ENCODE data around the gene MAP3K10. TPM values are rescaled to one million over a fixed set of nuclear protein-coding genes. Genes with fewer than 3 reads are reported as not detected.

MAP3K10 gene
- total and polyA plus RNA-seq, 2 of the 13 experiments (the other 11 are each of a cell fraction or from before 2014, with no cell fraction given), result 3.4 to 5.0 TPM

DNA sequence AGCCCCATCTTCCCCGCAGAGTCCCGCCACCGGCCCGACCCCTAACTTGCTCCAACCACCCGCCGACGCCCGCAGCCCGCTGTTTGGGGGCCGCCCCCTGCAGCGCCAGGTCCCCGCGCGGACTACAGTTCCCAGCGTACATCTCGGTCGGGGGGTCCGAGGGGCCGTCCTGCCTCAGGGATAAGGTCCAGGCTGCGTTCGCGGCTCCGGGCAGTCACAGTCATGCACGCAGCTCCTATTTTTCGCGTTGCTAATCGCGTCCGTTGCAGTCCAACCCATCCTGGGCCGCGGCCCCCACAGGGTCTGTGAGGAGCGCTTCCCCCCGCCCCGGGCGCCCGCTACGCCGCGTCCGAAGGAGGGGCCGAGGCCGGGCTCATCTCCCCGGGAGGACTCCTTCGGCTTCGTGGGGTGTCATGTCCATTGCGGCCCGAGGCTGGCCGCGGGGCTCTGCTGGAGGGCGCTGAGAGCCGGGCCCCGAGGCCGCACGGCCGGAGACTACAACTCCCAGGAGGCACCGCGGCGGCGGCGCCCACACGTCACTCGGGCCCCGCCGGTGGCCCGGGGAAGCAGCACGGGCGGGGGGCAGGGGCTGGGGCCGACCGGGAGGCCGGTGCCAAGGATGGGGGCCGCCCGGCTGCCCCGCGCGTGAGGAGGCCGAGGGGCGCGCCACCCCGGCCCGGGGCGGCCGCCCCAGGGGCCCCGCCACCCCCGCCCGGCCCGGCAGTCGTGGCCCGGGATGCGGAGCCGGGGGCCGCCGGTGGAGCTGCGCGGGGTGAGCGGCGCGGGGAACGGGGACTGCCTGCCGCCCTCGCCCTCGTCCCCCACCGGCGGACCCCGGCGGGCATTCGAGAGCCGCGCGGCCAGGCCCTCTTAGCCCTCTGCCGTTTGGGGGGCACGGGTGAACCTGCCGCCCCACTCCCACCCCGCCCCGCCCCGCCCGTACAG is at the start of gene MAP3K10 (continued):
- TF ChIP-seq, protein P1, sequence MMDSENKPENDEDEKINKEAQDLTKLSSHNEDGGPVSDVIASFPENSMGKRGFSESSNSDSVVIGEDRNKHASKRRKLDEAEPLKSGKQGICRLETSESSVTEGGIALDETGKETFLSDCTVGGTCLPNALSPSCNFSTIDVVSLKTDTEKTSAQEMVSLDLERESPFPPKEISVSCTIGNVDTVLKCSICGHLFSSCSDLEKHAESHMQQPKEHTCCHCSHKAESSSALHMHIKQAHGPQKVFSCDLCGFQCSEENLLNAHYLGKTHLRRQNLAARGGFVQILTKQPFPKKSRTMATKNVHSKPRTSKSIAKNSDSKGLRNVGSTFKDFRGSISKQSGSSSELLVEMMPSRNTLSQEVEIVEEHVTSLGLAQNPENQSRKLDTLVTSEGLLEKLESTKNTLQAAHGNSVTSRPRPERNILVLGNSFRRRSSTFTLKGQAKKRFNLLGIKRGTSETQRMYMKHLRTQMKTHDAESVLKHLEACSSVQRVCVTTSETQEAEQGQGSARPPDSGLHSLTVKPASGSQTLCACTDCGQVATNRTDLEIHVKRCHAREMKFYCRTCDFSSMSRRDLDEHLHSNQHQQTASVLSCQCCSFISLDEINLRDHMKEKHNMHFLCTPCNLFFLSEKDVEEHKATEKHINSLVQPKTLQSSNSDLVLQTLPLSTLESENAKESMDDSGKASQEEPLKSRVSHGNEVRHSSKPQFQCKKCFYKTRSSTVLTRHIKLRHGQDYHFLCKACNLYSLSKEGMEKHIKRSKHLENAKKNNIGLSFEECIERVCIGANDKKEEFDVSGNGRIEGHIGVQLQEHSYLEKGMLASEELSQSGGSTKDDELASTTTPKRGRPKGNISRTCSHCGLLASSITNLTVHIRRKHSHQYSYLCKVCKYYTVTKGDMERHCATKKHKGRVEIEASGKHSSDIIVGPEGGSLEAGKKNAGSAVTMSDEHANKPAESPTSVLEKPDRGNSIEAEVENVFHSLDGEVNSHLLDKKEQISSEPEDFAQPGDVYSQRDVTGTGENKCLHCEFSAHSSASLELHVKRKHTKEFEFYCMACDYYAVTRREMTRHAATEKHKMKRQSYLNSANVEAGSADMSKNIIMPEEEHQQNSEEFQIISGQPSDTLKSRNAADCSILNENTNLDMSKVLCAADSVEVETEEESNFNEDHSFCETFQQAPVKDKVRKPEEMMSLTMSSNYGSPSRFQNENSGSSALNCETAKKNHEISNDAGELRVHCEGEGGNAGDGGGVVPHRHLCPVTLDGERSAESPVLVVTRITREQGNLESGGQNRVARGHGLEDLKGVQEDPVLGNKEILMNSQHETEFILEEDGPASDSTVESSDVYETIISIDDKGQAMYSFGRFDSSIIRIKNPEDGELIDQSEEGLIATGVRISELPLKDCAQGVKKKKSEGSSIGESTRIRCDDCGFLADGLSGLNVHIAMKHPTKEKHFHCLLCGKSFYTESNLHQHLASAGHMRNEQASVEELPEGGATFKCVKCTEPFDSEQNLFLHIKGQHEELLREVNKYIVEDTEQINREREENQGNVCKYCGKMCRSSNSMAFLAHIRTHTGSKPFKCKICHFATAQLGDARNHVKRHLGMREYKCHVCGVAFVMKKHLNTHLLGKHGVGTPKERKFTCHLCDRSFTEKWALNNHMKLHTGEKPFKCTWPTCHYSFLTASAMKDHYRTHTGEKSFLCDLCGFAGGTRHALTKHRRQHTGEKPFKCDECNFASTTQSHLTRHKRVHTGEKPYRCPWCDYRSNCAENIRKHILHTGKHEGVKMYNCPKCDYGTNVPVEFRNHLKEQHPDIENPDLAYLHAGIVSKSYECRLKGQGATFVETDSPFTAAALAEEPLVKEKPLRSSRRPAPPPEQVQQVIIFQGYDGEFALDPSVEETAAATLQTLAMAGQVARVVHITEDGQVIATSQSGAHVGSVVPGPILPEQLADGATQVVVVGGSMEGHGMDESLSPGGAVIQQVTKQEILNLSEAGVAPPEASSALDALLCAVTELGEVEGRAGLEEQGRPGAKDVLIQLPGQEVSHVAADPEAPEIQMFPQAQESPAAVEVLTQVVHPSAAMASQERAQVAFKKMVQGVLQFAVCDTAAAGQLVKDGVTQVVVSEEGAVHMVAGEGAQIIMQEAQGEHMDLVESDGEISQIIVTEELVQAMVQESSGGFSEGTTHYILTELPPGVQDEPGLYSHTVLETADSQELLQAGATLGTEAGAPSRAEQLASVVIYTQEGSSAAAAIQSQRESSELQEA (CRISPR knock-in tag; IDR thresholded peaks at IDR 0.05; ENCODE audit: not compliant biosample characterization), result peak; percentile 81
- TF ChIP-seq, protein P2, sequence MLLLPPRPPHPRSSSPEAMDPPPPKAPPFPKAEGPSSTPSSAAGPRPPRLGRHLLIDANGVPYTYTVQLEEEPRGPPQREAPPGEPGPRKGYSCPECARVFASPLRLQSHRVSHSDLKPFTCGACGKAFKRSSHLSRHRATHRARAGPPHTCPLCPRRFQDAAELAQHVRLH (CRISPR knock-in tag; IDR thresholded peaks at IDR 0.05; ENCODE audit: borderline replicate concordance, low read depth), result peak; percentile 77
- TF ChIP-seq SMAD9 (CRISPR knock-in tag; IDR thresholded peaks at IDR 0.05) (no peak), PCBP2 (optimal IDR thresholded peaks at IDR 0.05; ENCODE audit: low read depth, low read length, poor library complexity, severe bottlenecking) (no peak), CEBPG (CRISPR knock-in tag; IDR thresholded peaks at IDR 0.05) (no peak), ZNF501 (CRISPR knock-in tag; IDR thresholded peaks at IDR 0.05) (peak; percentile 89), FOSL2 (CRISPR knock-in tag; IDR thresholded peaks at IDR 0.05) (0 out of 2 replicates have a peak, but pooled peaks have one; percentile 29), ZFP36L1 (CRISPR knock-in tag; IDR thresholded peaks at IDR 0.05) (no peak), PLRG1 (conservative IDR thresholded peaks at IDR 0.05) (no peak), ZZZ3 (CRISPR knock-in tag; IDR thresholded peaks at IDR 0.05; ENCODE audit: borderline replicate concordance) (no peak), TBX3 (IDR thresholded peaks at IDR 0.05; ENCODE audit: borderline replicate concordance) (no peak)
- TF ChIP-seq, protein P3, sequence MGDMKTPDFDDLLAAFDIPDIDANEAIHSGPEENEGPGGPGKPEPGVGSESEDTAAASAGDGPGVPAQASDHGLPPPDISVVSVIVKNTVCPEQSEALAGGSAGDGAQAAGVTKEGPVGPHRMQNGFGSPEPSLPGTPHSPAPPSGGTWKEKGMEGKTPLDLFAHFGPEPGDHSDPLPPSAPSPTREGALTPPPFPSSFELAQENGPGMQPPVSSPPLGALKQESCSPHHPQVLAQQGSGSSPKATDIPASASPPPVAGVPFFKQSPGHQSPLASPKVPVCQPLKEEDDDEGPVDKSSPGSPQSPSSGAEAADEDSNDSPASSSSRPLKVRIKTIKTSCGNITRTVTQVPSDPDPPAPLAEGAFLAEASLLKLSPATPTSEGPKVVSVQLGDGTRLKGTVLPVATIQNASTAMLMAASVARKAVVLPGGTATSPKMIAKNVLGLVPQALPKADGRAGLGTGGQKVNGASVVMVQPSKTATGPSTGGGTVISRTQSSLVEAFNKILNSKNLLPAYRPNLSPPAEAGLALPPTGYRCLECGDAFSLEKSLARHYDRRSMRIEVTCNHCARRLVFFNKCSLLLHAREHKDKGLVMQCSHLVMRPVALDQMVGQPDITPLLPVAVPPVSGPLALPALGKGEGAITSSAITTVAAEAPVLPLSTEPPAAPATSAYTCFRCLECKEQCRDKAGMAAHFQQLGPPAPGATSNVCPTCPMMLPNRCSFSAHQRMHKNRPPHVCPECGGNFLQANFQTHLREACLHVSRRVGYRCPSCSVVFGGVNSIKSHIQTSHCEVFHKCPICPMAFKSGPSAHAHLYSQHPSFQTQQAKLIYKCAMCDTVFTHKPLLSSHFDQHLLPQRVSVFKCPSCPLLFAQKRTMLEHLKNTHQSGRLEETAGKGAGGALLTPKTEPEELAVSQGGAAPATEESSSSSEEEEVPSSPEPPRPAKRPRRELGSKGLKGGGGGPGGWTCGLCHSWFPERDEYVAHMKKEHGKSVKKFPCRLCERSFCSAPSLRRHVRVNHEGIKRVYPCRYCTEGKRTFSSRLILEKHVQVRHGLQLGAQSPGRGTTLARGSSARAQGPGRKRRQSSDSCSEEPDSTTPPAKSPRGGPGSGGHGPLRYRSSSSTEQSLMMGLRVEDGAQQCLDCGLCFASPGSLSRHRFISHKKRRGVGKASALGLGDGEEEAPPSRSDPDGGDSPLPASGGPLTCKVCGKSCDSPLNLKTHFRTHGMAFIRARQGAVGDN (CRISPR knock-in tag; IDR thresholded peaks at IDR 0.05), result peak; percentile 84; the same call in 1 of the 2 replicates
- TF ChIP-seq, protein P4, sequence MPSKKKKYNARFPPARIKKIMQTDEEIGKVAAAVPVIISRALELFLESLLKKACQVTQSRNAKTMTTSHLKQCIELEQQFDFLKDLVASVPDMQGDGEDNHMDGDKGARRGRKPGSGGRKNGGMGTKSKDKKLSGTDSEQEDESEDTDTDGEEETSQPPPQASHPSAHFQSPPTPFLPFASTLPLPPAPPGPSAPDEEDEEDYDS (CRISPR knock-in tag; IDR thresholded peaks at IDR 0.05), result no peak
- TF ChIP-seq, protein P5, sequence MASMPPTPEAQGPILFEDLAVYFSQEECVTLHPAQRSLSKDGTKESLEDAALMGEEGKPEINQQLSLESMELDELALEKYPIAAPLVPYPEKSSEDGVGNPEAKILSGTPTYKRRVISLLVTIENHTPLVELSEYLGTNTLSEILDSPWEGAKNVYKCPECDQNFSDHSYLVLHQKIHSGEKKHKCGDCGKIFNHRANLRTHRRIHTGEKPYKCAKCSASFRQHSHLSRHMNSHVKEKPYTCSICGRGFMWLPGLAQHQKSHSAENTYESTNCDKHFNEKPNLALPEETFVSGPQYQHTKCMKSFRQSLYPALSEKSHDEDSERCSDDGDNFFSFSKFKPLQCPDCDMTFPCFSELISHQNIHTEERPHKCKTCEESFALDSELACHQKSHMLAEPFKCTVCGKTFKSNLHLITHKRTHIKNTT (CRISPR knock-in tag; IDR thresholded peaks at IDR 0.05), result no peak

Measured in HepG2 (cell line).